ENCODE data around the gene FRAS1.

FRAS1 gene

DNA sequence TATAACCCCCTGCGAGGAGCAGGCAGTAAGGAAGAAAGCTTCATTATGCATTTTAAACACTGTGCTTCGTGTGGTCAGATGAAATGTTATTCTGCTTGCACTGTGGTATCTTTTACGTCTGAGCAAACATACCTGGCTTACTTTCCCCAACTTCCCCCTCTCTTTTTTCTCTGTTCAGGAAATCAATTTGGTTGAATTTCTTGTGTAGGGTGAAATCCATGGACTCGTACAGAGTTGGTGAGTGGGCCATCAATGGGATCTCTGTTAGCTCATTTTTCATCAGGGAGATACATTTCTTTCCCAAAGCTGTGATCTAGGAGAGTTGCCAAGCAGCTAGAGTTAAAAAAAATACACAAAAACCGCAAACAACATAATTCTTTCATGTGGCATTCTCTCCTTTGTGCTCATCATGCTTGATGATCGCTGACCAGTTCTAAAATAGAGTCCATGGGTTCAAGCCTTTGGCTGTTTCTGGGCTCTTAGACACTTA is 98.5 kb downstream of the FRAS1 start:
- Histone ChIP-seq H4K20me1 (no peaks in the 10 kb centered on the region), H3K27me3 (no peaks in the 10 kb centered on the region), H3K4me2 (peak overlapping the region; percentile 23), H3K36me3 (no peaks in the 10 kb centered on the region), H3K9ac (no peak overlapping the region), H3K4me1 (peaks cover 9% of the 10 kb centered on the region), H3K27ac (no peak overlapping the region), H3K4me3 (no peak overlapping the region), H3K9me3 (no peaks in the 10 kb centered on the region)
- TF ChIP-seq Cebpa-rat (IDR thresholded peaks at IDR 0.05): no peak

DNA sequence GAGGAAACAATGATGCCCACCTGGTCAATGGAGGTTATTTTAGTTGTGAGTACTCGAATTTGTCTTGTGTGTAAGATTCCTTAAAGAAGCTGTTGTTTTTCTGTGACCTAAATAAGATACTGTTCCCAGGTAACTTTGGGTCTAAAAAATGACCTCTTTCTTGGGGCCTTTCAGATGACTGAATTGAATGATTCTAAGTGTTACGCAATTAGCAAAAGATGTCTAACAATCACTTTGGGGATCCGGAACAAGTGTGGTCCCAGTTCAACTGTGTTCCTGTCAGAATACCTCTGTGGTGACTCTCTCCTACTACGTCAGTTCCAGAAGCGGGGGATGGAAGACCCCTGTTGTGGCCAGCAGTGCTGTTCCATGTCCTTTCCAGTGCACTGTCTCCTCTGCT is 99.4 kb downstream of the FRAS1 start:
- Histone ChIP-seq H3K4me2 (no peak overlapping the region), H3K27me3 (no peaks in the 10 kb centered on the region)

DNA sequence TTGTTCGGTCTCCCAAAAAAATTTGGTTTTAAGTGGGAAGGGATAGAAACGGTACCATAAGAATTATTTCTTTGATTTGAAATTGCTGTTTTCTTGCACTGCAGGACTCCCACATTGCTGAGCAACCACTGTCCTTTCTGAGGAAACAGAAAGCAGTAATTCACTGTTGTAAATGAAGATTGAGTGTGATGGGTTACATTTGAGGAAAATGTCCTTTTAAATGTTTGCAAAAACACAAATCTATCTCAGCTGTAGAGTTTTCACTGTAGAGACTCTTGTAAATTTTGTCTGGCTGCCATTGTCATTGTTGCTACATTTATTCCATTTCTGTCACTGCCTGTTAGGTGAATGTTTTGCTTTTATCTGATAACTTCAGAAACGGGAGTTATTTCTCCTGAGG is 105.2 kb downstream of the FRAS1 start:
- H3K4me1 ChIP-seq: 0 out of 2 replicates have a peak, but pooled peaks cover 5% of the 10 kb centered on the region
- no peak for TF ChIP-seq Cebpa-rat (IDR thresholded peaks at IDR 0.05)
- no peak overlapping the region for H3K27ac ChIP-seq
- no peaks in the 10 kb centered on the region for H4K20me1 ChIP-seq
- no peak overlapping the region for H3K9ac ChIP-seq
- no peaks in the 10 kb centered on the region for H3K9me3 ChIP-seq
- H3K4me3 ChIP-seq: no peak overlapping the region
- no peaks in the 10 kb centered on the region for H3K36me3 ChIP-seq
- no peak overlapping the region for H3K4me2 ChIP-seq
- no peaks in the 10 kb centered on the region for H3K27me3 ChIP-seq

More for the DNA sequence above, 99.4 kb downstream of the FRAS1 start:
- H3K27ac ChIP-seq: no peak overlapping the region
- no peaks in the 10 kb centered on the region for H3K36me3 ChIP-seq
- H3K9ac ChIP-seq: no peak overlapping the region
- no peaks in the 10 kb centered on the region for H4K20me1 ChIP-seq
- peaks cover 9% of the 10 kb centered on the region for H3K4me1 ChIP-seq
- H3K4me3 ChIP-seq: no peak overlapping the region
- TF ChIP-seq Cebpa-rat (IDR thresholded peaks at IDR 0.05): peak; percentile 76; the same call in 1 of the 2 replicates
- no peaks in the 10 kb centered on the region for H3K9me3 ChIP-seq

DNA sequence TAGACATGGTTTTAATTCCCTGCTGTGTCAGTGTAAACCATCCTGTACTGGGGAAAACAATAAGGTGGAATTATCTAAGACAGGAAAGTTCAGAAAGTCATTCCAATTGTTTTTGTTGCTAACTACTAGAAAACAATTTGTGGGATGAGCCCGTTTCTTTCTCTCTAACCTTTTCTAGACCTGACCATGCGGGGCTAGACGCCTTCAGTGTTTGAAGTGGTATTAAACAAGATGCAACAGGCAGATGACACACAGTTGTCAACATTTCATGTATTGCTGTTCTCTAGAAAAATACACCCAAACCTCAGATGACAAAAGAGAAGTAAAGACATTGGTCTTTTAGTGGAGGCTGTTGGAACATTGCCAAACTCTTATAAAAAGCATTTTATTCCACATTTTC is 105.7 kb downstream of the FRAS1 start:
- H3K4me2 ChIP-seq: no peak overlapping the region
- H3K4me3 ChIP-seq: no peak overlapping the region
- H3K27me3 ChIP-seq: no peaks in the 10 kb centered on the region
- H3K4me1 ChIP-seq: 0 out of 2 replicates have a peak, but pooled peaks cover 5% of the 10 kb centered on the region
- no peaks in the 10 kb centered on the region for H3K9me3 ChIP-seq
- H3K27ac ChIP-seq: no peak overlapping the region
- no peaks in the 10 kb centered on the region for H3K36me3 ChIP-seq
- H4K20me1 ChIP-seq: no peaks in the 10 kb centered on the region
- no peak overlapping the region for H3K9ac ChIP-seq
- TF ChIP-seq Cebpa-rat (IDR thresholded peaks at IDR 0.05): no peak

DNA sequence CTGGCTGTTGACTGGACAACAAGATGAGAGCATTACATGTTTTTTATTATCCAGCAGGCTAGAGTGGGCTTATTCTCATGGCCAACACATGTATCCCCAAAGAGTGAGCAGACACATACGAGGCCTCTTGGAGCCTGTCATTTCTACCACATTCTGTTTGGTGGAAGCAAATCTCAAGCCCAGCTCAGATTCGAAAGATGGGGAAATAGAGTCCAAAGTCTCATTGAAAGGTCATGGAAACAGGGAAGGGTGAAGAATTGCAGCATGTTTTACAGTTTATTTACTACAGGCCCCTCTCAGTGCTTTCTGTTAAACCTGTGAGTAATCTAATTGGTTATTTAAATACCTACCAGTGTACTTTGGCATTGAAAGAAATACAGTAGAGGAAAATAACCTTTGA is 108.6 kb downstream of the FRAS1 start:
- H3K4me1 ChIP-seq: 0 out of 2 replicates have a peak, but pooled peaks cover 5% of the 10 kb centered on the region
- H3K9me3 ChIP-seq: no peaks in the 10 kb centered on the region
- no peaks in the 10 kb centered on the region for H4K20me1 ChIP-seq
- H3K4me2 ChIP-seq: no peak overlapping the region
- H3K4me3 ChIP-seq: no peak overlapping the region
- H3K27me3 ChIP-seq: no peaks in the 10 kb centered on the region
- H3K27ac ChIP-seq: no peak overlapping the region
- TF ChIP-seq Cebpa-rat (IDR thresholded peaks at IDR 0.05): no peak
- H3K36me3 ChIP-seq: no peaks in the 10 kb centered on the region
- H3K9ac ChIP-seq: no peak overlapping the region

DNA sequence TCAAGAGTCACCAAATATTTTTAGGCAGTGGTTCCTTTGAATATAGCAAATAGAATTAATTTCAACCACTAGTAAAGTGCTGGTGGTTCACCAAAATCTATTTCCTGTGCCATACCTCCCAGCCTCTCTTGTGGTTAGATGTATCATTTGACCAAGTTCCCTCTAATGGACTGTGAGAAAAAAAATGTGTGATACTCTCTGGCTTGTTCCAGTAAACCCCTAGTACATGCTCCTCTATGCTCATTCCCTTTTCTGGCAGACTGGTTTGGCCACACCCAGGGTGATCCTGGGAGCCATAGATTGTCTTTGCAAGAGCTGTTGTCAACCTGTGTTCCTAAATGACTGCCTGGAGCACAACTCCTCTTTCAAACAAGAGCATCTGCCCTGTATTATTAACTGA is 109.5 kb downstream of the FRAS1 start:
- Histone ChIP-seq H3K4me3 (no peak overlapping the region), H3K36me3 (no peaks in the 10 kb centered on the region), H3K9me3 (no peaks in the 10 kb centered on the region), H3K27me3 (no peaks in the 10 kb centered on the region), H3K9ac (no peak overlapping the region), H3K4me1 (0 out of 2 replicates have a peak, but pooled peaks cover 5% of the 10 kb centered on the region), H3K4me2 (no peak overlapping the region), H4K20me1 (no peaks in the 10 kb centered on the region), H3K27ac (no peak overlapping the region)
- no peak for TF ChIP-seq Cebpa-rat (IDR thresholded peaks at IDR 0.05)

DNA sequence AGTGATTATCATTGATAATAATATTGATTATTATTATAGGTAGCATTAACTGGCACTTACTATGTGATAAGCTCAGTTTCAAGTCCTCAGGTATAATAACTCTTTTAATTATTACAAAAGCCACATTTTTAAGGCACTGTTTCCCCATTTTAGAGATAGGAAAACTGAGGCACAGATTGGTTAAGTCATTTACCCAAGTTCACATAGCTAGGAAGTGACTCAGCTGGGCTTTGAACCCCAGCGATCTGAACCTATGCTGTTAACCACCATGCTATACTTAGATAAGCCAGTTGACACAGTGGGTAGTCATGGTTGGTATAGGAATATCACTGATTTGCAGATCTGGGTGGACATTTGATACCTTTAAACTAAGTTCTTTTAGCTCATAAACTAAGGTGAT is 110.4 kb downstream of the FRAS1 start:
- Histone ChIP-seq H3K27me3 (no peaks in the 10 kb centered on the region), H3K4me2 (no peak overlapping the region), H3K9ac (no peak overlapping the region), H3K9me3 (no peaks in the 10 kb centered on the region), H4K20me1 (no peaks in the 10 kb centered on the region), H3K4me1 (0 out of 2 replicates have a peak, but pooled peaks cover 5% of the 10 kb centered on the region), H3K27ac (no peak overlapping the region), H3K4me3 (no peak overlapping the region), H3K36me3 (no peaks in the 10 kb centered on the region)
- no peak for TF ChIP-seq Cebpa-rat (IDR thresholded peaks at IDR 0.05)

DNA sequence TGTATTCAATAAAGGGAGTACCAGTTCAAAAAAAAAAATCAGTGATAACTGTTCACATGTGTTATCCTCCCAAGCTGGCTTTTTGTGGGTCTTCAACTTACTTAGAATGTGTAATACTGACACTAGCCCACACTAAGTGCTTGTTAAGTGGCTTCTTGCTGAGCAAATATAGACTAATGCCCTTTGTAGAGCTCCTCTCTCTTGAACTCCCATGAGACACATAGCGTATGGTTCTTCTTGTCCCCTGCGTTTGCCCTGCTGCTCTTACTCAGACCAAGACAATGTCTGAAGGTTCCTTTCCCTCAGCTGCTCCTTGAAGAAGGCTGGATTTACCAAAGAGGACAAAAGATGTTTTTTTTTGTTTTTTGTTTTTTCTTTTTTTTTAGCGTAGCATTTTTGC is 110.9 kb downstream of the FRAS1 start:
- Histone ChIP-seq H3K27ac (no peak overlapping the region), H3K27me3 (no peaks in the 10 kb centered on the region)
- TF ChIP-seq Cebpa-rat (IDR thresholded peaks at IDR 0.05): no peak

DNA sequence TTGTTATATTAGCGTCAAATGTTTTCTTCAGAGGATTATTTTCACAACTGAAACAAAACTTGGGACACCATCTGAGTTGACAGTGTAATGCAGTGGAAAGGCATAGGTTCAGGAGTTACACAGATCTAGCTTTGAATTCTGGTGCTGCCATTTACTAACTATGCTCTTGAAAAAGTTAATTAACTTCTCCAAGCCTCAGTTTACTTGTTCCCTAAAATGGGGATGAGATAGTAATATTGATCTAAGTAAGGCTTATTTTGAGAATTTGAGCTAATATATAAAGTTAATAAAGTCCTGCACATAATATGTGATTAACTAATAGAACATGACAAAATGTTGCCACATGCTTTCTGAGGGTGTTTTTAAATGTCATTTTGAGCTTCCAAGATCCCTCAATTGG is 112.6 kb downstream of the FRAS1 start:
- no peak for TF ChIP-seq Cebpa-rat (IDR thresholded peaks at IDR 0.05)
- H3K4me2 ChIP-seq: no peak overlapping the region
- H3K4me3 ChIP-seq: no peak overlapping the region
- no peak overlapping the region for H3K9ac ChIP-seq
- H3K9me3 ChIP-seq: no peaks in the 10 kb centered on the region
- no peak overlapping the region for H3K27ac ChIP-seq
- H3K4me1 ChIP-seq: 0 out of 2 replicates have a peak, but pooled peaks cover 5% of the 10 kb centered on the region
- no peaks in the 10 kb centered on the region for H3K36me3 ChIP-seq
- no peaks in the 10 kb centered on the region for H4K20me1 ChIP-seq
- no peaks in the 10 kb centered on the region for H3K27me3 ChIP-seq

More for the DNA sequence above, 110.9 kb downstream of the FRAS1 start:
- Histone ChIP-seq H3K36me3 (no peaks in the 10 kb centered on the region), H3K4me2 (no peak overlapping the region), H3K9ac (no peak overlapping the region), H3K9me3 (no peaks in the 10 kb centered on the region), H4K20me1 (no peaks in the 10 kb centered on the region), H3K4me3 (no peak overlapping the region), H3K4me1 (0 out of 2 replicates have a peak, but pooled peaks cover 5% of the 10 kb centered on the region)

DNA sequence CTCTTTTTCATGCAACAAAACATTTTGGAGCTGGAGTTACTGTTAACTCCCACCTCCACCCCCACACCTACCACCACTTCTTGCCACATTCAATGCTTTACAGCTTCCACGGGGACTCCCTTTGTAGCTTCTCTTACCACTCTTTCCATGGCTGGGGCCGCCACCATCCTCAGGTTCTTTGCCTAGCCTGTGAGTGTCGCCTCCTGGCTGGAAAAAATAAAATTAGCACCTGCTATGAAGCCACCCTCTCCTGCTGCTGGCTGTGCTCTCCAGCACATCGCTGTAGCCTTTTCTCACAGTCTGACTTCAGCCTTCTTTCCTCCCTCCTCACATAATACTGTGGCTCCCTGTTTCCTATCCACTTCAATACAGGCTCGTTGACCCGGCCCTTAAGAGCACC is 114.4 kb downstream of the FRAS1 start:
- no peak overlapping the region for H3K4me3 ChIP-seq
- no peak overlapping the region for H3K4me2 ChIP-seq
- no peak overlapping the region for H3K9ac ChIP-seq

DNA sequence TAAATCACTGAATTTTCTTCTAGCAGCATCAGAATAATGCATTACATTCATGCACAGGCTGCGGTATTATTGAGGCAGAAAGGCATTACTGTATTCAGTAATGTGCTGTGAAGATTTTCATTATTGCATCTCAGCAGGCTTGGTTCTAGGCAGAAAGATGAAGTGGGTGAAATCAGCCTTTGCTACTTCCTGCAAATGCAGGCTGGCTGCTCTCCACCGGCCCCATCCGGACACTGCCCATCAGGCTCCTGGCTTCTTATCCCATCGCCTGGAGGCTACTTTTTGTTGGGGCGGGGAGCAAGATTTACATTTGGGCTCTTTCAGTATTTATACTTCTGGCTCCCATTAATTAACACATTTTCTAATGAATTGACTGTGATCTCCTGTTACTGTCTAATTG is 117.8 kb downstream of the FRAS1 start:
- Histone ChIP-seq H3K27me3 (no peaks in the 10 kb centered on the region), H4K20me1 (no peaks in the 10 kb centered on the region), H3K4me2 (no peak overlapping the region), H3K27ac (no peak overlapping the region), H3K4me1 (no peaks in the 10 kb centered on the region), H3K9ac (no peak overlapping the region), H3K9me3 (no peaks in the 10 kb centered on the region), H3K36me3 (no peaks in the 10 kb centered on the region), H3K4me3 (no peak overlapping the region)
- TF ChIP-seq Cebpa-rat (IDR thresholded peaks at IDR 0.05): no peak

More for the DNA sequence above, 114.4 kb downstream of the FRAS1 start:
- Histone ChIP-seq H4K20me1 (no peaks in the 10 kb centered on the region), H3K36me3 (no peaks in the 10 kb centered on the region), H3K27ac (no peak overlapping the region), H3K27me3 (no peaks in the 10 kb centered on the region), H3K4me1 (0 out of 2 replicates have a peak, but pooled peaks cover 5% of the 10 kb centered on the region), H3K9me3 (no peaks in the 10 kb centered on the region)
- no peak for TF ChIP-seq Cebpa-rat (IDR thresholded peaks at IDR 0.05)

Data from BLaER1 (cell line).